SK-MEL-5 (cell line): ENCODE data around the gene USP17L29. TPM values are rescaled to one million over a fixed set of nuclear protein-coding genes. Genes with fewer than 3 reads are reported as not detected.
"Not testable (repeated sequence)": the region's sequence is repeated elsewhere in the genome, so short reads cannot be mapped to it uniquely, and the experiment has no call there.

Experiments used
- DNase-seq: peaks from one replicate; pipeline ENCODE4 v3.0.0-alpha.2; 2016; ENCODE audit warnings: low read depth, low spot score
- in situ Hi-C: cut with HindIII; loops from 2 replicates; pipeline ENCODE4 v1.10.0; 2016; ENCODE audit warnings: low sequenced_read_pairs, high pct_unique_total_duplicates, low pct_unique_long_range_greater_than_20kb
- polyA plus RNA-seq, 2 experiments: library from polyadenylated mRNA; depleted of rRNA; stranded (reverse); fragments of >200 nt; gene quantifications; 2 replicates each; pipeline ENCODE4 v1.2.3, GENCODE V29; 2015
- total RNA-seq: library from RNA; depleted of rRNA; stranded (reverse); fragments of >200 nt; shearing (Covaris generic); gene quantifications from 2 replicates; pipeline ENCODE4 v1.2.3, GENCODE V29; 2014; rRNA removed

USP17L29 gene, protein sequence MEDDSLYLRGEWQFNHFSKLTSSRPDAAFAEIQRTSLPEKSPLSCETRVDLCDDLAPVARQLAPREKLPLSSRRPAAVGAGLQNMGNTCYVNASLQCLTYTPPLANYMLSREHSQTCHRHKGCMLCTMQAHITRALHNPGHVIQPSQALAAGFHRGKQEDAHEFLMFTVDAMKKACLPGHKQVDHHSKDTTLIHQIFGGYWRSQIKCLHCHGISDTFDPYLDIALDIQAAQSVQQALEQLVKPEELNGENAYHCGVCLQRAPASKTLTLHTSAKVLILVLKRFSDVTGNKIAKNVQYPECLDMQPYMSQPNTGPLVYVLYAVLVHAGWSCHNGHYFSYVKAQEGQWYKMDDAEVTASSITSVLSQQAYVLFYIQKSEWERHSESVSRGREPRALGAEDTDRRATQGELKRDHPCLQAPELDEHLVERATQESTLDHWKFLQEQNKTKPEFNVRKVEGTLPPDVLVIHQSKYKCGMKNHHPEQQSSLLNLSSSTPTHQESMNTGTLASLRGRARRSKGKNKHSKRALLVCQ
- not detected in 2 replicates for total RNA-seq
- not detected in 2 replicates for polyA plus RNA-seq (2015; cell fraction: cytosol; rRNA removed)
- not detected in 2 replicates for polyA plus RNA-seq (2015; cell fraction: nucleus; rRNA removed)

DNA sequence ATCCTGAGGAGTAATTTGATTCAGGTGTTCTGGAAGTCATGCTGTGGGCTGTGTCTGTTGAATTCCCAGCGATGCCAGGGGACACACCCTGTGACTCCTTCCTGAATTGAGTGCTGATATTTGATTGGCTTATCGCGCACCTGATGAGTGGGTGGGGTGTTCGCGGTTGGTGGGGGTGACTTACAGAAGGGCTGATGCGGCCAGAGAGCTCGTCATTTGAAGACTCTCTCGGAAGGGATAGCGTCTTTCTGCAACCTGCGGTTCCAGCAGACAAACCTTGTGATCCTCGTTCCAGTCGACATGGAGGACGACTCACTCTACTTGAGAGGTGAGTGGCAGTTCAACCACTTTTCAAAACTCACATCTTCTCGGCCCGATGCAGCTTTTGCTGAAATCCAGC, at the start of gene USP17L29:
TSS of gene USP17L29 (plus strand) at position 301 of the 400 bp plus-strand sequence. CDS start at position 301, 0 bp downstream.
- DNase-seq, in situ Hi-C loops: not testable (repeated sequence)

DNA sequence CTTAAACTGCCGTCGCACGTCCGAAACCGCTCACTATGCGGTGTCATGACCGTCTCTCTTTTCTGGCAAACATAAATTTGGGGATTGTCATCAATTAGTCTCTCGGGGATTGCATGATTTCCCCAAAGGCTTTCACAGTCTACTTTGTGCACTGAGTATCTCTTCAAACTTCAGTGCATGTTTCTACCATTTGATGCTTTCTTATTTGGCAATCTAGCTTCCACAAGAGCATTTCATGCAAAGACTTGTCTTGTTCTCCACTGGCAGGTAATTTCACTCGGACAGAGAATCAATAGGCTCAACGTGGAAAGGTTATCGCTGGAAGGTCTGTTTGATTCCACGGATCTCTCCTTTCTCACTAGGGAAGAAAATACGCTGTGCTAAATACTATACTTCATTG, 29.2 kb upstream of the USP17L29 start:
- in situ Hi-C loops, DNase-seq: not testable (repeated sequence)

DNA sequence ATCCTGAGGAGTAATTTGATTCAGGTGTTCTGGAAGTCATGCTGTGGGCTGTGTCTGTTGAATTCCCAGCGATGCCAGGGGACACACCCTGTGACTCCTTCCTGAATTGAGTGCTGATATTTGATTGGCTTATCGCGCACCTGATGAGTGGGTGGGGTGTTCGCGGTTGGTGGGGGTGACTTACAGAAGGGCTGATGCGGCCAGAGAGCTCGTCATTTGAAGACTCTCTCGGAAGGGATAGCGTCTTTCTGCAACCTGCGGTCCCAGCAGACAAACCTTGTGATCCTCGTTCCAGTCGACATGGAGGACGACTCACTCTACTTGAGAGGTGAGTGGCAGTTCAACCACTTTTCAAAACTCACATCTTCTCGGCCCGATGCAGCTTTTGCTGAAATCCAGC, 28.6 kb upstream of the USP17L29 start, which contains the start of gene USP17L24:
TSS of gene USP17L24 (plus strand) at position 301 of the 400 bp plus-strand sequence. CDS start at position 301, 0 bp downstream.
- DNase-seq, in situ Hi-C loops: not testable (repeated sequence)

DNA sequence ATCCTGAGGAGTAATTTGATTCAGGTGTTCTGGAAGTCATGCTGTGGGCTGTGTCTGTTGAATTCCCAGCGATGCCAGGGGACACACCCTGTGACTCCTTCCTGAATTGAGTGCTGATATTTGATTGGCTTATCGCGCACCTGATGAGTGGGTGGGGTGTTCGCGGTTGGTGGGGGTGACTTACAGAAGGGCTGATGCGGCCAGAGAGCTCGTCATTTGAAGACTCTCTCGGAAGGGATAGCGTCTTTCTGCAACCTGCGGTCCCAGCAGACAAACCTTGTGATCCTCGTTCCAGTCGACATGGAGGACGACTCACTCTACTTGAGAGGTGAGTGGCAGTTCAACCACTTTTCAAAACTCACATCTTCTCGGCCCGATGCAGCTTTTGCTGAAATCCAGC, 23.8 kb upstream of the USP17L29 start, which contains the start of gene USP17L25:
TSS of gene USP17L25 (plus strand) at position 301 of the 400 bp plus-strand sequence. CDS start at position 301, 0 bp downstream.
- DNase-seq, in situ Hi-C loops: not testable (repeated sequence)

DNA sequence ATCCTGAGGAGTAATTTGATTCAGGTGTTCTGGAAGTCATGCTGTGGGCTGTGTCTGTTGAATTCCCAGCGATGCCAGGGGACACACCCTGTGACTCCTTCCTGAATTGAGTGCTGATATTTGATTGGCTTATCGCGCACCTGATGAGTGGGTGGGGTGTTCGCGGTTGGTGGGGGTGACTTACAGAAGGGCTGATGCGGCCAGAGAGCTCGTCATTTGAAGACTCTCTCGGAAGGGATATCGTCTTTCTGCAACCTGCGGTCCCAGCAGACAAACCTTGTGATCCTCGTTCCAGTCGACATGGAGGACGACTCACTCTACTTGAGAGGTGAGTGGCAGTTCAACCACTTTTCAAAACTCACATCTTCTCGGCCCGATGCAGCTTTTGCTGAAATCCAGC, 19.1 kb upstream of the USP17L29 start, which contains the start of gene USP17L26:
TSS of gene USP17L26 (plus strand) at position 301 of the 400 bp plus-strand sequence. CDS start at position 301, 0 bp downstream.
- in situ Hi-C loops, DNase-seq: not testable (repeated sequence)

DNA sequence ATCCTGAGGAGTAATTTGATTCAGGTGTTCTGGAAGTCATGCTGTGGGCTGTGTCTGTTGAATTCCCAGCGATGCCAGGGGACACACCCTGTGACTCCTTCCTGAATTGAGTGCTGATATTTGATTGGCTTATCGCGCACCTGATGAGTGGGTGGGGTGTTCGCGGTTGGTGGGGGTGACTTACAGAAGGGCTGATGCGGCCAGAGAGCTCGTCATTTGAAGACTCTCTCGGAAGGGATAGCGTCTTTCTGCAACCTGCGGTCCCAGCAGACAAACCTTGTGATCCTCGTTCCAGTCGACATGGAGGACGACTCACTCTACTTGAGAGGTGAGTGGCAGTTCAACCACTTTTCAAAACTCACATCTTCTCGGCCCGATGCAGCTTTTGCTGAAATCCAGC, 14.3 kb upstream of the USP17L29 start, which contains the start of gene USP17L5:
TSS of gene USP17L5 (plus strand) at position 301 of the 400 bp plus-strand sequence. CDS start at position 301, 0 bp downstream.
- DNase-seq, in situ Hi-C loops: not testable (repeated sequence)

DNA sequence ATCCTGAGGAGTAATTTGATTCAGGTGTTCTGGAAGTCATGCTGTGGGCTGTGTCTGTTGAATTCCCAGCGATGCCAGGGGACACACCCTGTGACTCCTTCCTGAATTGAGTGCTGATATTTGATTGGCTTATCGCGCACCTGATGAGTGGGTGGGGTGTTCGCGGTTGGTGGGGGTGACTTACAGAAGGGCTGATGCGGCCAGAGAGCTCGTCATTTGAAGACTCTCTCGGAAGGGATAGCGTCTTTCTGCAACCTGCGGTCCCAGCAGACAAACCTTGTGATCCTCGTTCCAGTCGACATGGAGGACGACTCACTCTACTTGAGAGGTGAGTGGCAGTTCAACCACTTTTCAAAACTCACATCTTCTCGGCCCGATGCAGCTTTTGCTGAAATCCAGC, 9.6 kb upstream of the USP17L29 start, which contains the start of gene USP17L27:
TSS of gene USP17L27 (plus strand) at position 301 of the 400 bp plus-strand sequence. CDS start at position 301, 0 bp downstream.
- in situ Hi-C loops, DNase-seq: not testable (repeated sequence)

DNA sequence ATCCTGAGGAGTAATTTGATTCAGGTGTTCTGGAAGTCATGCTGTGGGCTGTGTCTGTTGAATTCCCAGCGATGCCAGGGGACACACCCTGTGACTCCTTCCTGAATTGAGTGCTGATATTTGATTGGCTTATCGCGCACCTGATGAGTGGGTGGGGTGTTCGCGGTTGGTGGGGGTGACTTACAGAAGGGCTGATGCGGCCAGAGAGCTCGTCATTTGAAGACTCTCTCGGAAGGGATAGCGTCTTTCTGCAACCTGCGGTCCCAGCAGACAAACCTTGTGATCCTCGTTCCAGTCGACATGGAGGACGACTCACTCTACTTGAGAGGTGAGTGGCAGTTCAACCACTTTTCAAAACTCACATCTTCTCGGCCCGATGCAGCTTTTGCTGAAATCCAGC, 4.8 kb upstream of the USP17L29 start, which contains the start of gene USP17L28:
TSS of gene USP17L28 (plus strand) at position 301 of the 400 bp plus-strand sequence. CDS start at position 301, 0 bp downstream.
- in situ Hi-C loops, DNase-seq: not testable (repeated sequence)

DNA sequence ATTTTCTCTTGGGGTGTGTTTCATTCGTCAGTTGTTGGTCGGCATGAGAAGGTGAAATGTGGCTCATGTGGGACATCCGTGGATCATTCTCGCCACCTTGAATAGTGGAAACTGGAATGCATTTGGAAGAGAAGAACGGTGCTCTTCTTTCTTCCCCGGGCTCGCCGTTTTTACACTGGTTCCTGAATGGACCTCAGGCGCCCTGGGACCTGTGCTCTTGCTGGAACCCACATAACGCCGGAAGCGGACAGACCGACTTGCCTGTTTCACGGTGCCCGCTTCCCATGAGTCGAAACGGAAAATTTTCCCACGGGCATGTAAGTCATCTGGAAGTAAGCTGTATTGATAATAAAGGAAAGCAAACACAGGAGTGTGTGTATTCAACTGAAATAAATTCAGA, 2.6 kb upstream of the USP17L29 start:
- in situ Hi-C loops, DNase-seq: not testable (repeated sequence)

DNA sequence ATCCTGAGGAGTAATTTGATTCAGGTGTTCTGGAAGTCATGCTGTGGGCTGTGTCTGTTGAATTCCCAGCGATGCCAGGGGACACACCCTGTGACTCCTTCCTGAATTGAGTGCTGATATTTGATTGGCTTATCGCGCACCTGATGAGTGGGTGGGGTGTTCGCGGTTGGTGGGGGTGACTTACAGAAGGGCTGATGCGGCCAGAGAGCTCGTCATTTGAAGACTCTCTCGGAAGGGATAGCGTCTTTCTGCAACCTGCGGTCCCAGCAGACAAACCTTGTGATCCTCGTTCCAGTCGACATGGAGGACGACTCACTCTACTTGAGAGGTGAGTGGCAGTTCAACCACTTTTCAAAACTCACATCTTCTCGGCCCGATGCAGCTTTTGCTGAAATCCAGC, 9.4 kb downstream of the USP17L29 start, which contains the start of gene USP17L30:
TSS of gene USP17L30 (plus strand) at position 301 of the 400 bp plus-strand sequence. CDS start at position 301, 0 bp downstream.
- in situ Hi-C loops, DNase-seq: not testable (repeated sequence)

DNA sequence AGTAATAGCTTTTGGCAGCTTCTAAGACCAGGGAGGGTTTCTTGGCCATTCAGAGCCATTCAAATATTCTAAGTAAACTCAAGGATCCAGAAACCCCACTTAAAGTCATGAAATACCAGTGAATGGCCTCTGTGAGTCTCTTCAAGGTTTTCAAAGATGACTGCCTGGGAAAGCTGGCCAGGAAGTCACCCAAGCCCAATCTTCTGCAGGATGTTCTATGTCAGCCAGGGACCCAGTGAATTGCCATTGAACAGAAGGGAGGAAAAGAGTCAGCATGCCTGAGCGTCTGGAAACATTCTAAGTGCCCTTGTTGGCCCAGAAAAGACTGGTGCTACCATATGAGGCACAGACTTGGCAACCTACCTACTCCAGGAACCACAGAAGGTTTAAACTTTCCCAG, 26.4 kb downstream of the USP17L29 start:
- in situ Hi-C loops, DNase-seq: not testable (repeated sequence)

DNA sequence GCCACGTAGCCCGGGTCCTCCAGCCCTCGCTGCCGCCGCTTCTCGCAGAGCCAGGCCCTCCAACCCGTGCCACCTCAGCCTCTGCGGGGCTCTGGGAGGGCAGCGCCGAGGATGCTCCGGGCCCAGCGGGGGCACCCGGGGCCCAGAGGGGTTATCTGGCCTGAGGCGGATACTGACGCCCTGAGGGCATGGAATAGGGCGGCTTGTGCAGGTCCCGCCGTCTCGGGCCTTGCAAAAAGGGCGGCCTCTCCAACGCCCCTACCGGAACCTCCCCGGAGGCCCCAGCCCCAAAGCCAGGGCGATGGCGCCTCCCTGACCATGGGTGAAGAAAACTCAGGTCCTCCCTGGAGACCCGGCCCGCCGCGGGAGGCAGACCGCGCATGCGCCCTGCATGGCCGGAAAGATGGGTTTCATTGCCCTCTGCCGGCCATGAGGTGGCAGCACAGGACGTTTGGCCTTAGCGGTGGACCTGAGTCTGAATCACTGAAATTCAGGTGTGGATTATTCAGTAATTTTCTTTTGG, 27.6 kb downstream of the USP17L29 start:
- in situ Hi-C loops, DNase-seq: not testable (repeated sequence)

DNA sequence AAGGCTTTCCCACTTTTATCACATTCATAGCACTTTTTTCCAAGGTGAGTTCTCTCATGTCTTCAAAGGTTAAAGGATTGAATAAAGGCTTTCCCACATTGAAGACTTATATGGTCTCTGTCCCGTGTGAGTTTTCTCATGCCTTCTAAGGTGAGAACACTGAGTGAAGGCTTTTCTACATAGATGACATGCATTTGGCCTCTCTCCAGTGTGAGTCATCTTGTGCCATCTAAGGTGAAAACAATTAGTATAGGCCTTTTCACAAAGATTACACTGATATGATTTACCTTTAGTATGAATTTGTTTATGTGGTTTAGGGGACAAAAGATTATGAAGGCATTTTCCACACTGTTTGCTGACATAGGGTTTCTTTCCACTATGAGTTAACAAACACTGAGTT, 30.7 kb downstream of the USP17L29 start:
- in situ Hi-C loops: no loop called here

DNA sequence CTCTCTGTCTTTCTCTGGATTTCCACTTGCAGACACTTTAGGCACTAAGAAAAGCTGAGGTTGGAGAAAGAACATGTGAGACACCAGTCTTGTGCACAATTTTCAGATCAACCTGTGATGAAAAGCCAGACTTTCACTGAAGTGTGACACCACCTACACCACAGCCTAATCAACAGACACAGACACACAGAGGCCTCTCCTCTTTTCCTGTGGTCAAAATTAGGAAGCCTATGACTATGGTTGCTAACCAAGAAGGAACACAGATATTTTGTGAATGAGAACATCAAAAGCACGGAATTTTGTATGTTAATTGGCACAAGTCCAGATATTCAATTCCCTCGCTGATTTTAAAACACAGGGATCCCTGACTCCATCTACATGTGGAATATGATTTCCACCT, 35.6 kb downstream of the USP17L29 start:
- in situ Hi-C loops, DNase-seq: not testable (repeated sequence)

More for the DNA sequence above, 30.7 kb downstream of the USP17L29 start:
- no peak for DNase-seq
